PC-3 (cell line): ENCODE measurements around the gene MAGEA2B. TPM values are rescaled to one million over a fixed set of nuclear protein-coding genes. Genes with fewer than 3 reads are reported as not detected.
"Not testable (repeated sequence)": the region's sequence is repeated elsewhere in the genome, so short reads cannot be mapped to it uniquely, and the experiment has no call there.

Source experiments
- ATAC-seq: fragments of 200-7000 bp; cut with Tn5 transposase; 2 replicates; pipeline ENCODE4 v1.9.1; 2020; ENCODE audit warnings: mild to moderate bottlenecking, moderate library complexity
- BruUV-seq: library from RNA; stranded (reverse); fragments of 400-500 nt; replicated peaks from 2 replicates; lab custom pipeline; 2021; lab: Mats Ljungman, UMichigan
- CTCF ChIA-PET: fragments of 300-600 bp; sonication (Branson Sonifier 250); formaldehyde crosslinking; loops from one replicate; lab custom pipeline; 2022; ENCODE audit warnings: antibody characterized with exemption; lab: Charles Lee
- POLR2A ChIA-PET: fragments of 300-600 bp; sonication (Branson Sonifier 250); formaldehyde crosslinking; loops from one replicate; lab custom pipeline; 2022; ENCODE audit warnings: antibody characterized with exemption; ENCODE audit not compliant: unreplicated experiment; lab: Charles Lee
- DNase-seq: peaks from one replicate; pipeline ENCODE4 v3.0.0-alpha.2; 2015
- H2AFZ ChIP-seq: fragments of 300-600 bp; sonication (generic); 2 replicates; pipeline ENCODE4 v1.6.0; 2016; ENCODE audit warnings: antibody characterized with exemption, low read length
- H3F3A ChIP-seq: fragments of 300-600 bp; sonication (generic); one replicate; pipeline ENCODE4 v1.6.0; 2017; ENCODE audit warnings: antibody characterized with exemption, low read length, control low read depth, mild to moderate bottlenecking; ENCODE audit not compliant: unreplicated experiment
- H3K27ac ChIP-seq: fragments of 300-600 bp; sonication (generic); 2 replicates; pipeline ENCODE4 v1.5.1; 2016; ENCODE audit warnings: mild to moderate bottlenecking, low read length
- H3K27me3 ChIP-seq: fragments of 300-600 bp; sonication (generic); 2 replicates; pipeline ENCODE4 v1.6.1; 2016; ENCODE audit warnings: low read length, mixed read lengths
- H3K36me3 ChIP-seq: fragments of 300-600 bp; sonication (generic); 2 replicates; pipeline ENCODE4 v1.6.1; 2016; ENCODE audit warnings: low read depth, mixed run types, low read length, mixed read lengths
- H3K4me1 ChIP-seq: fragments of 300-600 bp; sonication (generic); 2 replicates; pipeline ENCODE4 v1.5.1; 2016; ENCODE audit warnings: low read length; ENCODE audit not compliant: insufficient read depth
- H3K4me2 ChIP-seq: fragments of 300-600 bp; sonication (generic); 2 replicates; pipeline ENCODE4 v1.6.0; 2016; ENCODE audit warnings: low read length
- H3K4me3 ChIP-seq: fragments of 300-600 bp; sonication (generic); 2 replicates; pipeline ENCODE4 v1.5.1; 2016; ENCODE audit warnings: mild to moderate bottlenecking, low read length, mixed read lengths
- H3K79me2 ChIP-seq: fragments of 300-600 bp; sonication (generic); 2 replicates; pipeline ENCODE4 v1.6.1; 2017; ENCODE audit warnings: low read length, mixed read lengths
- H3K9ac ChIP-seq: fragments of 300-600 bp; sonication (generic); 2 replicates; pipeline ENCODE4 v1.6.0; 2016; ENCODE audit warnings: mild to moderate bottlenecking, low read length
- H3K9me2 ChIP-seq: fragments of 300-600 bp; sonication (generic); replicated peaks from 2 replicates; pipeline ENCODE4 v1.6.1; 2016; ENCODE audit warnings: mixed run types, low read length, mixed read lengths
- H3K9me3 ChIP-seq: fragments of 300-600 bp; sonication (generic); 2 replicates; pipeline ENCODE4 v1.6.1; 2016; ENCODE audit warnings: low read length, mixed read lengths
- H4K20me1 ChIP-seq: fragments of 300-600 bp; sonication (generic); 2 replicates; pipeline ENCODE4 v1.6.1; 2016; ENCODE audit warnings: low read length, mixed read lengths
- EZH2 ChIP-seq: fragments of 300-600 bp; sonication (generic); IDR thresholded peaks from one replicate; pipeline ENCODE4 v1.6.1; 2017; ENCODE audit warnings: antibody characterized with exemption, mild to moderate bottlenecking, low read length; ENCODE audit not compliant: unreplicated experiment
- EZH2phosphoT487 ChIP-seq: fragments of 300-600 bp; sonication (generic); IDR thresholded peaks from 2 replicates; pipeline ENCODE4 v1.6.1; 2018; ENCODE audit warnings: mild to moderate bottlenecking, antibody characterized with exemption, low read length, borderline replicate concordance
- intact Hi-C: fragments of 100-400 bp; cut with micrococcal nuclease; formaldehyde crosslinking; loops from 2 replicates; pipeline ENCODE4 v1.9.0; 2023
- total RNA-seq: library from RNA; depleted of rRNA; stranded (reverse); fragments of >200 nt; gene quantifications from 2 replicates; pipeline ENCODE4 v1.2.3, GENCODE V29; 2014
- TF ChIP-seq, protein P1 (sequence below): fragments of 300-600 bp; sonication (generic); conservative IDR thresholded peaks from 2 replicates; pipeline ENCODE4 v1.5.1; 2017; ENCODE audit warnings: antibody characterized with exemption, low read depth, mild to moderate bottlenecking, low read length

MAGEA2B gene
- total RNA-seq, 1 experiment from 2014 or later: not detected

- ChIA-PET CTCF (no interaction called here), POLR2A (no interaction called here)
- no peak for TF ChIP-seq EZH2
- ATAC-seq: no peak
- Histone ChIP-seq H3K4me3 (no peak within 1 kb of the TSS), H2AFZ (no peak within 1 kb of the TSS), H4K20me1 (no peaks in the 10 kb centered on the region), H3F3A (no peaks in the 10 kb centered on the region), H3K9ac (no peak within 1 kb of the TSS), H3K9me2 (no peaks in the 10 kb centered on the region), H3K27me3 (peaks cover 28% of the 10 kb centered on the region), H3K36me3 (no peaks in the 10 kb centered on the region), H3K4me1 (no peaks in the 10 kb centered on the region), H3K4me2 (no peak within 1 kb of the TSS), H3K79me2 (no peaks in the 10 kb centered on the region), H3K9me3 (no peaks in the 10 kb centered on the region), H3K27ac (no peak within 1 kb of the TSS)
- no TSS peak for BruUV-seq
- no peak for DNase-seq
- intact Hi-C loops: no loop called here
Observed at GRCh38 chrX:152733261-152733975, 19.0 kb downstream of the MAGEA2B start, which contains the start of the genes CSAG1 and MAGEA12. CSAG1 (minus strand) TSS chrX:152733721; CDS start chrX:152732460, 1,261 bp downstream. MAGEA12 (plus strand) TSS chrX:152733757; CDS start chrX:152736162, 2,405 bp downstream.

GRCh38 chrX:152734143-152734858 is 19.9 kb downstream of the MAGEA2B start:
- H3K79me2 ChIP-seq, ATAC-seq, H3K4me2 ChIP-seq, intact Hi-C loops, H4K20me1 ChIP-seq, H3K4me3 ChIP-seq, H3K9me3 ChIP-seq, H3K36me3 ChIP-seq, H3K27ac ChIP-seq, H3K9me2 ChIP-seq, H3F3A ChIP-seq, H3K9ac ChIP-seq, CTCF ChIA-PET, BruUV-seq, DNase-seq, H3K4me1 ChIP-seq, H2AFZ ChIP-seq, POLR2A ChIA-PET: not testable (repeated sequence)
- H3K27me3 ChIP-seq: peaks cover 31% of the 10 kb centered on the region

DNA sequence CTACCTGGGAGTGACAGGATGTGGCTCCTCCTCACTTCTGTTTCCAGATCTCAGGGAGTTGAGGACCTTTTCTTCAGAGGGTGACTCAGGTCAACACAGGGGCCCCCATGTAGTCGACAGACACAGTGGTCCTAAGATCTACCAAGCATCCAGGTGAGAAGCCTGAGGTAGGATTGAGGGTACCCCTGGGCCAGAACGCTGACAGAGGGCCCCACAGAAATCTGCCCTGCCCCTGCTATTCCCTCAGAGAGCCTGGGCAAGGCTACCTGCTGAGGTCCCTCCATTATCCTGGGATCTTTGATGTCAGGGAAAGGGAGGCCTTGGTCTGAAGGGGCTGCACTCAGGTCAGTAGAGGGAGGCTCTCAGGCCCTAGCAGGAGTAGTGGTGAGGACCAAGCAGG is 20.7 kb downstream of the MAGEA2B start:
- no peaks in the 10 kb centered on the region for H3K9me2 ChIP-seq
- H3F3A ChIP-seq: no peaks in the 10 kb centered on the region
- H3K4me2 ChIP-seq: no peak overlapping the region
- DNase-seq: no peak
- H3K9me3 ChIP-seq: no peaks in the 10 kb centered on the region
- no peaks in the 10 kb centered on the region for H3K36me3 ChIP-seq
- H4K20me1 ChIP-seq: no peaks in the 10 kb centered on the region
- TF ChIP-seq, protein P1, sequence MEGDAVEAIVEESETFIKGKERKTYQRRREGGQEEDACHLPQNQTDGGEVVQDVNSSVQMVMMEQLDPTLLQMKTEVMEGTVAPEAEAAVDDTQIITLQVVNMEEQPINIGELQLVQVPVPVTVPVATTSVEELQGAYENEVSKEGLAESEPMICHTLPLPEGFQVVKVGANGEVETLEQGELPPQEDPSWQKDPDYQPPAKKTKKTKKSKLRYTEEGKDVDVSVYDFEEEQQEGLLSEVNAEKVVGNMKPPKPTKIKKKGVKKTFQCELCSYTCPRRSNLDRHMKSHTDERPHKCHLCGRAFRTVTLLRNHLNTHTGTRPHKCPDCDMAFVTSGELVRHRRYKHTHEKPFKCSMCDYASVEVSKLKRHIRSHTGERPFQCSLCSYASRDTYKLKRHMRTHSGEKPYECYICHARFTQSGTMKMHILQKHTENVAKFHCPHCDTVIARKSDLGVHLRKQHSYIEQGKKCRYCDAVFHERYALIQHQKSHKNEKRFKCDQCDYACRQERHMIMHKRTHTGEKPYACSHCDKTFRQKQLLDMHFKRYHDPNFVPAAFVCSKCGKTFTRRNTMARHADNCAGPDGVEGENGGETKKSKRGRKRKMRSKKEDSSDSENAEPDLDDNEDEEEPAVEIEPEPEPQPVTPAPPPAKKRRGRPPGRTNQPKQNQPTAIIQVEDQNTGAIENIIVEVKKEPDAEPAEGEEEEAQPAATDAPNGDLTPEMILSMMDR: no peak
- no peak for TF ChIP-seq EZH2phosphoT487
- no peak for TF ChIP-seq EZH2
- H3K27me3 ChIP-seq: peaks cover 31% of the 10 kb centered on the region
- ATAC-seq: no peak
- no peaks in the 10 kb centered on the region for H3K79me2 ChIP-seq
- no peak overlapping the region for H3K4me3 ChIP-seq
- H3K4me1 ChIP-seq: no peaks in the 10 kb centered on the region
- intact Hi-C loops: no loop called here
- H3K27ac ChIP-seq: no peak overlapping the region
- ChIA-PET CTCF (no interaction called here), POLR2A (no interaction called here)
- no TSS peak for BruUV-seq
- H2AFZ ChIP-seq: no peak overlapping the region
- no peak overlapping the region for H3K9ac ChIP-seq
